ENCODE data around the gene PDCD4.

The PDCD4 gene

GRCh38 chr10:110857265-110858171 is 14.2 kb upstream of the PDCD4 start:
- Histone ChIP-seq H3K9me3 (ENCODE audit: control insufficient read depth, insufficient read depth, low read length) (no peaks in the 10 kb centered on the region), H3K36me3 (ENCODE audit: control insufficient read depth, insufficient read depth, low read length) (no peaks in the 10 kb centered on the region), H3K9ac (ENCODE audit: low read depth, low read length) (no peak overlapping the region), H3K4me3 (ENCODE audit: low read depth, low read length) (no peak overlapping the region), H3K4me1 (ENCODE audit: control insufficient read depth, insufficient read depth, low read length) (no peaks in the 10 kb centered on the region), H3K27me3 (ENCODE audit: control insufficient read depth, insufficient read depth, low read length) (no peaks in the 10 kb centered on the region)

GRCh38 chr10:110858297-110858934 is 13.3 kb upstream of the PDCD4 start:
- H3K4me3 ChIP-seq (ENCODE audit: low read depth, low read length), result no peak overlapping the region
- H3K27me3 ChIP-seq (ENCODE audit: control insufficient read depth, insufficient read depth, low read length), result no peaks in the 10 kb centered on the region
- no peak overlapping the region for H3K9ac ChIP-seq (ENCODE audit: low read depth, low read length)
- H3K4me1 ChIP-seq (ENCODE audit: control insufficient read depth, insufficient read depth, low read length), result no peaks in the 10 kb centered on the region
- no peaks in the 10 kb centered on the region for H3K36me3 ChIP-seq (ENCODE audit: control insufficient read depth, insufficient read depth, low read length)
- no peaks in the 10 kb centered on the region for H3K9me3 ChIP-seq (ENCODE audit: control insufficient read depth, insufficient read depth, low read length)

- no peaks in the 10 kb centered on the region for H3K27me3 ChIP-seq (ENCODE audit: control insufficient read depth, insufficient read depth, low read length)
- no peak overlapping the region for H3K9ac ChIP-seq (ENCODE audit: low read depth, low read length)
- H3K4me1 ChIP-seq (ENCODE audit: control insufficient read depth, insufficient read depth, low read length), result no peaks in the 10 kb centered on the region
- H3K36me3 ChIP-seq (ENCODE audit: control insufficient read depth, insufficient read depth, low read length), result no peaks in the 10 kb centered on the region
- no peaks in the 10 kb centered on the region for H3K9me3 ChIP-seq (ENCODE audit: control insufficient read depth, insufficient read depth, low read length)
- no peak overlapping the region for H3K4me3 ChIP-seq (ENCODE audit: low read depth, low read length)
Observed at GRCh38 chr10:110859206-110859972, 12.3 kb upstream of the PDCD4 start.

- Histone ChIP-seq H3K4me1 (ENCODE audit: control insufficient read depth, insufficient read depth, low read length) (no peaks in the 10 kb centered on the region), H3K4me3 (ENCODE audit: low read depth, low read length) (no peak overlapping the region), H3K9ac (ENCODE audit: low read depth, low read length) (no peak overlapping the region), H3K9me3 (ENCODE audit: control insufficient read depth, insufficient read depth, low read length) (no peaks in the 10 kb centered on the region), H3K36me3 (ENCODE audit: control insufficient read depth, insufficient read depth, low read length) (no peaks in the 10 kb centered on the region), H3K27me3 (ENCODE audit: control insufficient read depth, insufficient read depth, low read length) (no peaks in the 10 kb centered on the region)
Observed at GRCh38 chr10:110859973-110860376, 11.8 kb upstream of the PDCD4 start.

- Histone ChIP-seq H3K27me3 (ENCODE audit: control insufficient read depth, insufficient read depth, low read length) (no peaks in the 10 kb centered on the region), H3K9me3 (ENCODE audit: control insufficient read depth, insufficient read depth, low read length) (no peaks in the 10 kb centered on the region), H3K36me3 (ENCODE audit: control insufficient read depth, insufficient read depth, low read length) (no peaks in the 10 kb centered on the region), H3K9ac (ENCODE audit: low read depth, low read length) (no peak overlapping the region), H3K4me3 (ENCODE audit: low read depth, low read length) (no peak overlapping the region), H3K4me1 (ENCODE audit: control insufficient read depth, insufficient read depth, low read length) (no peaks in the 10 kb centered on the region)
Observed at GRCh38 chr10:110860576-110861241, 11.0 kb upstream of the PDCD4 start.

GRCh38 chr10:110861476-110861875 is 10.3 kb upstream of the PDCD4 start:
- H3K36me3 ChIP-seq (ENCODE audit: control insufficient read depth, insufficient read depth, low read length), result no peaks in the 10 kb centered on the region
- no peak overlapping the region for H3K4me3 ChIP-seq (ENCODE audit: low read depth, low read length)
- no peaks in the 10 kb centered on the region for H3K27me3 ChIP-seq (ENCODE audit: control insufficient read depth, insufficient read depth, low read length)
- no peaks in the 10 kb centered on the region for H3K4me1 ChIP-seq (ENCODE audit: control insufficient read depth, insufficient read depth, low read length)
- H3K9me3 ChIP-seq (ENCODE audit: control insufficient read depth, insufficient read depth, low read length), result no peaks in the 10 kb centered on the region
- H3K9ac ChIP-seq (ENCODE audit: low read depth, low read length), result no peak overlapping the region

- Histone ChIP-seq H3K27me3 (ENCODE audit: control insufficient read depth, insufficient read depth, low read length) (no peaks in the 10 kb centered on the region), H3K4me3 (ENCODE audit: low read depth, low read length) (no peak overlapping the region), H3K4me1 (ENCODE audit: control insufficient read depth, insufficient read depth, low read length) (no peaks in the 10 kb centered on the region), H3K9me3 (ENCODE audit: control insufficient read depth, insufficient read depth, low read length) (no peaks in the 10 kb centered on the region), H3K36me3 (ENCODE audit: control insufficient read depth, insufficient read depth, low read length) (no peaks in the 10 kb centered on the region), H3K9ac (ENCODE audit: low read depth, low read length) (no peak overlapping the region)
Observed at GRCh38 chr10:110861930-110862649, 9.6 kb upstream of the PDCD4 start.

GRCh38 chr10:110862961-110863360 is 8.8 kb upstream of the PDCD4 start:
- H3K4me1 ChIP-seq (ENCODE audit: control insufficient read depth, insufficient read depth, low read length), result peaks cover 2% of the 10 kb centered on the region

GRCh38 chr10:110863361-110863760 is 8.4 kb upstream of the PDCD4 start:
- Histone ChIP-seq H3K4me3 (ENCODE audit: low read depth, low read length) (no peak overlapping the region), H3K36me3 (ENCODE audit: control insufficient read depth, insufficient read depth, low read length) (no peaks in the 10 kb centered on the region), H3K9me3 (ENCODE audit: control insufficient read depth, insufficient read depth, low read length) (no peaks in the 10 kb centered on the region), H3K9ac (ENCODE audit: low read depth, low read length) (no peak overlapping the region), H3K4me1 (ENCODE audit: control insufficient read depth, insufficient read depth, low read length) (peaks cover 2% of the 10 kb centered on the region), H3K27me3 (ENCODE audit: control insufficient read depth, insufficient read depth, low read length) (no peaks in the 10 kb centered on the region)

More at GRCh38 chr10:110862961-110863360, 8.8 kb upstream of the PDCD4 start:
- H3K9ac ChIP-seq (ENCODE audit: low read depth, low read length), result no peak overlapping the region
- H3K36me3 ChIP-seq (ENCODE audit: control insufficient read depth, insufficient read depth, low read length), result no peaks in the 10 kb centered on the region
- no peaks in the 10 kb centered on the region for H3K9me3 ChIP-seq (ENCODE audit: control insufficient read depth, insufficient read depth, low read length)
- H3K27me3 ChIP-seq (ENCODE audit: control insufficient read depth, insufficient read depth, low read length), result no peaks in the 10 kb centered on the region
- no peak overlapping the region for H3K4me3 ChIP-seq (ENCODE audit: low read depth, low read length)

- Histone ChIP-seq H3K9ac (ENCODE audit: low read depth, low read length) (no peak overlapping the region), H3K27me3 (ENCODE audit: control insufficient read depth, insufficient read depth, low read length) (no peaks in the 10 kb centered on the region), H3K9me3 (ENCODE audit: control insufficient read depth, insufficient read depth, low read length) (no peaks in the 10 kb centered on the region), H3K4me3 (ENCODE audit: low read depth, low read length) (no peak overlapping the region), H3K4me1 (ENCODE audit: control insufficient read depth, insufficient read depth, low read length) (peaks cover 2% of the 10 kb centered on the region), H3K36me3 (ENCODE audit: control insufficient read depth, insufficient read depth, low read length) (no peaks in the 10 kb centered on the region)
Observed at GRCh38 chr10:110863956-110864355, 7.8 kb upstream of the PDCD4 start.

- H3K9ac ChIP-seq (ENCODE audit: low read depth, low read length), result no peak overlapping the region
- no peaks in the 10 kb centered on the region for H3K9me3 ChIP-seq (ENCODE audit: control insufficient read depth, insufficient read depth, low read length)
- H3K36me3 ChIP-seq (ENCODE audit: control insufficient read depth, insufficient read depth, low read length), result no peaks in the 10 kb centered on the region
- H3K27me3 ChIP-seq (ENCODE audit: control insufficient read depth, insufficient read depth, low read length), result no peaks in the 10 kb centered on the region
- peaks cover 2% of the 10 kb centered on the region for H3K4me1 ChIP-seq (ENCODE audit: control insufficient read depth, insufficient read depth, low read length)
- no peak overlapping the region for H3K4me3 ChIP-seq (ENCODE audit: low read depth, low read length)
Observed at GRCh38 chr10:110864662-110865140, 7.0 kb upstream of the PDCD4 start.

All from iPS-15b (cell line).